HCT116 (cell line): Measurements from ENCODE around the gene WTAP. TPM values are rescaled to one million over a fixed set of nuclear protein-coding genes. Genes with fewer than 3 reads are reported as not detected.

Source experiments
- ATAC-seq: fragments of 200-7000 bp; cut with Tn5 transposase; 2 replicates; pipeline ENCODE4 v1.9.1; 2020; ENCODE audit warnings: mild to moderate bottlenecking, moderate library complexity
- BruUV-seq: library from RNA; stranded (reverse); fragments of 400-500 nt; replicated peaks from 2 replicates; lab custom pipeline; 2021; lab: Mats Ljungman, UMichigan
- CTCF ChIA-PET: fragments of 300-600 bp; sonication (Branson Sonifier 250); formaldehyde crosslinking; loops from one replicate; lab custom pipeline; 2021; ENCODE audit warnings: antibody characterized with exemption; lab: Charles Lee
- POLR2A ChIA-PET: fragments of 300-600, 350-600 bp; sonication (Branson Sonifier 250); formaldehyde crosslinking; loops from one replicate; lab custom pipeline; 2021; ENCODE audit warnings: antibody characterized with exemption; lab: Charles Lee
- RAD21 ChIA-PET, 2 experiments: fragments of 300-600 bp; sonication (Branson Sonifier 250); formaldehyde crosslinking; loops; one replicate each; lab custom pipeline; 2023; ENCODE audit warnings: low total read pairs in 2 of 2; ENCODE audit not compliant: uncharacterized antibody in 2 of 2, unreplicated experiment in 2 of 2, low non-redundant PET in 1 of 2; lab: Charles Lee
- DNase-seq: peaks from one replicate; pipeline ENCODE4 v3.0.0-alpha.2; 2010; ENCODE audit warnings: low read depth, low spot score
- H2AFZ ChIP-seq: fragments of 200-600 bp; shearing (Covaris generic), sonication (generic); 2 replicates; pipeline ENCODE4 v1.6.1; 2017; ENCODE audit warnings: low read depth, mixed run types, mixed read lengths, antibody characterized with exemption, low read length; ENCODE audit not compliant: poor library complexity, severe bottlenecking
- H3K27ac ChIP-seq: 2 replicates; pipeline ENCODE4 v1.5.1; 2012; ENCODE audit warnings: low read depth, low read length
- H3K27me3 ChIP-seq: fragments of 200-600 bp; sonication (generic); 2 replicates; pipeline ENCODE4 v1.6.1; 2016; ENCODE audit warnings: mixed run types, low read length, mixed read lengths; ENCODE audit not compliant: insufficient read depth
- H3K36me3 ChIP-seq, 2 experiments: fragments of 200-500 bp in 1 of 2; fragments of 200-600 bp in 1 of 2; sonication (Bioruptor generic) in 1 of 2; sonication (generic) in 1 of 2; 2 replicates each; pipeline versions ENCODE4 v1.5.1 to v1.6.1; 2014 to 2016; ENCODE audit warnings: low read length in 2 of 2, inconsistent platforms in 1 of 2, mixed read lengths in 1 of 2, mixed run types in 1 of 2; ENCODE audit not compliant: insufficient read depth in 2 of 2, control insufficient read depth in 1 of 2
- H3K4me1 ChIP-seq, 2 experiments: fragments of 200-600 bp in 1 of 2; sonication (generic) in 1 of 2; 2 replicates each; pipeline versions ENCODE4 v1.5.1 to v1.6.1; 2012 to 2017; ENCODE audit warnings: low read length in 2 of 2, inconsistent platforms in 1 of 2, mild to moderate bottlenecking in 1 of 2, mixed read lengths in 1 of 2, mixed run types in 1 of 2, moderate library complexity in 1 of 2; ENCODE audit not compliant: insufficient read depth in 2 of 2, control insufficient read depth in 1 of 2
- H3K4me2 ChIP-seq: fragments of 200-600 bp; sonication (generic); 2 replicates; pipeline ENCODE4 v1.6.1; 2017; ENCODE audit warnings: mixed run types, low read length, mixed read lengths
- H3K4me3 ChIP-seq, 2 experiments: fragments of 200-600 bp in 1 of 2; sonication (generic) in 1 of 2; replicated peaks in 1 of 2; 2 replicates each; pipeline ENCODE4 v1.5.1; 2011 to 2016; ENCODE audit warnings: low read length in 2 of 2, control low read depth in 1 of 2, low read depth in 1 of 2, mild to moderate bottlenecking in 1 of 2, mixed read lengths in 1 of 2, mixed run types in 1 of 2
- H3K79me2 ChIP-seq: fragments of 200-600 bp; sonication (generic); 2 replicates; pipeline ENCODE4 v1.6.1; 2017; ENCODE audit warnings: mild to moderate bottlenecking, mixed run types, low read length, moderate library complexity, mixed read lengths; ENCODE audit not compliant: insufficient read depth
- H3K9ac ChIP-seq: fragments of 200-600 bp; sonication (generic); 2 replicates; pipeline ENCODE4 v1.6.1; 2016; ENCODE audit warnings: low read length, mixed read lengths
- H3K9me2 ChIP-seq: fragments of 200-600 bp; sonication (generic), shearing (Covaris generic); 2 replicates; pipeline ENCODE4 v1.6.1; 2017; ENCODE audit warnings: mixed run types, mild to moderate bottlenecking, moderate library complexity; ENCODE audit not compliant: insufficient read depth
- H3K9me3 ChIP-seq, 2 experiments: fragments of 200-500 bp in 1 of 2; fragments of 200-600 bp in 1 of 2; sonication (Bioruptor generic) in 1 of 2; sonication (generic) in 1 of 2; 2 replicates each; pipeline ENCODE4 v1.6.1; 2014 to 2017; ENCODE audit warnings: low read length in 2 of 2, mixed read lengths in 2 of 2, inconsistent platforms in 1 of 2, low read depth in 1 of 2, mild to moderate bottlenecking in 1 of 2, mixed run types in 1 of 2, moderate library complexity in 1 of 2; ENCODE audit not compliant: control insufficient read depth in 1 of 2, insufficient read depth in 1 of 2
- H4K20me1 ChIP-seq: fragments of 200-600 bp; sonication (generic), shearing (Covaris generic); 2 replicates; pipeline ENCODE4 v1.6.1; 2017; ENCODE audit warnings: mixed run types, mild to moderate bottlenecking, moderate library complexity; ENCODE audit not compliant: insufficient read depth
- ATF3 ChIP-seq: IDR thresholded peaks from 2 replicates; pipeline ENCODE4 v1.6.1; 2012
- EGR1 ChIP-seq: IDR thresholded peaks from 2 replicates; pipeline ENCODE4 v1.6.1; 2012; ENCODE audit warnings: low read depth
- EZH2phosphoT487 ChIP-seq: fragments of 200-600 bp; IDR thresholded peaks from 2 replicates; pipeline ENCODE4 v1.6.1; 2018; ENCODE audit warnings: antibody characterized with exemption, borderline replicate concordance
- intact Hi-C: fragments of 100-400 bp; cut with micrococcal nuclease; formaldehyde crosslinking; loops from 2 replicates; pipeline ENCODE4 v1.10.0; 2022
- total RNA-seq: library from RNA; stranded (reverse); gene quantifications from one replicate; pipeline ENCODE4 v1.2.1, GENCODE V29; 2021; ENCODE audit not compliant: unreplicated experiment
- TF ChIP-seq, protein P1 (sequence below), 3 experiments: fragments of 200-600 bp in 1 of 3; sonication (generic) in 1 of 3; IDR thresholded peaks in 2 of 3; conservative IDR thresholded peaks in 1 of 3; 2 replicates each; pipeline ENCODE4 v1.5.1; 2012 to 2017; ENCODE audit warnings: low read depth in 2 of 3, low read length in 2 of 3, antibody characterized with exemption in 1 of 3, borderline replicate concordance in 1 of 3, control low read depth in 1 of 3, mild to moderate bottlenecking in 1 of 3, mixed read lengths in 1 of 3, mixed run types in 1 of 3, moderate library complexity in 1 of 3; ENCODE audit not compliant: insufficient read depth in 1 of 3
- TF ChIP-seq, protein P2 (sequence below): IDR thresholded peaks from 2 replicates; pipeline ENCODE4 v1.6.1; 2012

WTAP gene
- total RNA-seq, 1 experiment from 2014 or later: 88.6 TPM

DNA sequence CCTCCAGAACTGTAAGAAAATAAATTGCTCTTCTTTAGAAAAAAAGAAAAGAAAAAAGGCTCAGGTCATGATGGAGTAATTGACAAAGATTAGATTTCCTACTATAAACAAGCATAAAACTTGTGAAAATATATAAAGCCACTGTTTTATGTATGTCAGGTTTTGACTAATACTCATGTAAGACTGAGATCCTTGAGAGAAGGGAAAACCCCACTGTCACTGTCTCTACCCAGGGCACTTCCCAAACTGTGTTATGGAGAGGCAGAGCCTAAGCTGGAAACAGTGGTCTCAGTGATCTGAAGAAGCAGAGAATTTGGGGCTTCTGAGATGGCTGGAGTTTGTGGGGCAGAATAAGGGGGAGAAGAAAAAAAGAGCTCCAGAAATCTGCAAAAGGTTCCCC lies 42.2 kb downstream of the WTAP start:
- intact Hi-C loops: no loop called here
- CTCF ChIA-PET: no interaction called here

More for the DNA sequence above, 42.2 kb downstream of the WTAP start:
- H3K9ac ChIP-seq: no peak overlapping the region
- TF ChIP-seq, protein P1, sequence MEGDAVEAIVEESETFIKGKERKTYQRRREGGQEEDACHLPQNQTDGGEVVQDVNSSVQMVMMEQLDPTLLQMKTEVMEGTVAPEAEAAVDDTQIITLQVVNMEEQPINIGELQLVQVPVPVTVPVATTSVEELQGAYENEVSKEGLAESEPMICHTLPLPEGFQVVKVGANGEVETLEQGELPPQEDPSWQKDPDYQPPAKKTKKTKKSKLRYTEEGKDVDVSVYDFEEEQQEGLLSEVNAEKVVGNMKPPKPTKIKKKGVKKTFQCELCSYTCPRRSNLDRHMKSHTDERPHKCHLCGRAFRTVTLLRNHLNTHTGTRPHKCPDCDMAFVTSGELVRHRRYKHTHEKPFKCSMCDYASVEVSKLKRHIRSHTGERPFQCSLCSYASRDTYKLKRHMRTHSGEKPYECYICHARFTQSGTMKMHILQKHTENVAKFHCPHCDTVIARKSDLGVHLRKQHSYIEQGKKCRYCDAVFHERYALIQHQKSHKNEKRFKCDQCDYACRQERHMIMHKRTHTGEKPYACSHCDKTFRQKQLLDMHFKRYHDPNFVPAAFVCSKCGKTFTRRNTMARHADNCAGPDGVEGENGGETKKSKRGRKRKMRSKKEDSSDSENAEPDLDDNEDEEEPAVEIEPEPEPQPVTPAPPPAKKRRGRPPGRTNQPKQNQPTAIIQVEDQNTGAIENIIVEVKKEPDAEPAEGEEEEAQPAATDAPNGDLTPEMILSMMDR (IDR thresholded peaks at IDR 0.05 in 2 of 3, conservative IDR thresholded peaks at IDR 0.05 in 1 of 3; ENCODE audit: borderline replicate concordance in 1 of 3, insufficient read depth in 1 of 3, low read depth in 2 of 3, low read length in 2 of 3): no peak
- no peak for TF ChIP-seq ATF3
- TF ChIP-seq, protein P2, sequence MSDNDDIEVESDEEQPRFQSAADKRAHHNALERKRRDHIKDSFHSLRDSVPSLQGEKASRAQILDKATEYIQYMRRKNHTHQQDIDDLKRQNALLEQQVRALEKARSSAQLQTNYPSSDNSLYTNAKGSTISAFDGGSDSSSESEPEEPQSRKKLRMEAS: no peak
- TF ChIP-seq EGR1: no peak
- TF ChIP-seq EZH2phosphoT487: no peak
- DNase-seq (no peak), ATAC-seq (no peak)
- no peaks in the 10 kb centered on the region for H3K9me2 ChIP-seq
- H3K36me3 ChIP-seq: peaks cover 4 to 12% of the 10 kb centered on the region in 2 experiments; a peak in 3 of 4 replicates
- H3K27ac ChIP-seq: no peak overlapping the region
- no peaks in the 10 kb centered on the region for H3K27me3 ChIP-seq
- H2AFZ ChIP-seq: no peak overlapping the region
- H3K4me2 ChIP-seq: no peak overlapping the region
- POLR2A ChIA-PET: interaction anchor here (1.6 kb wide), 1 partner anchor 8 kb away, joined by 3 read pairs; the partner anchor contains the start of gene ACAT2
- no peaks in the 10 kb centered on the region for H3K9me3 ChIP-seq
- no peaks in the 10 kb centered on the region for H3K4me1 ChIP-seq
- H3K4me3 ChIP-seq: no peak overlapping the region
- RAD21 ChIA-PET: no interaction called here
- no peaks in the 10 kb centered on the region for H4K20me1 ChIP-seq
- BruUV-seq: no TSS peak
- no peaks in the 10 kb centered on the region for H3K79me2 ChIP-seq
